ENCODE results near the gene ATP8B3.

The ATP8B3 gene

GRCh38 chr19:1858412-1859081 lies 46.5 kb upstream of the ATP8B3 start:
- peaks cover 3% of the 10 kb centered on the region for H3K36me3 ChIP-seq (replicated peaks)
- no peak overlapping the region for H3K27ac ChIP-seq
- no peak overlapping the region for H3K4me3 ChIP-seq (ENCODE audit: low read depth, low read length)
- TF ChIP-seq CTCF (IDR thresholded peaks at IDR 0.05; ENCODE audit: low read depth, low read length, missing control alignments) = no peak
- no peak for DNase-seq
- no peaks in the 10 kb centered on the region for H3K27me3 ChIP-seq (replicated peaks)
- in situ Hi-C loops (cut with HindIII; ENCODE audit: low pct_ligation_motif_present, low sequenced_read_pairs) = no loop called here

GRCh38 chr19:1857648-1858326 lies 45.7 kb upstream of the ATP8B3 start:
- TF ChIP-seq CTCF (IDR thresholded peaks at IDR 0.05; ENCODE audit: low read depth, low read length, missing control alignments) = no peak
- DNase-seq = no peak

DNA sequence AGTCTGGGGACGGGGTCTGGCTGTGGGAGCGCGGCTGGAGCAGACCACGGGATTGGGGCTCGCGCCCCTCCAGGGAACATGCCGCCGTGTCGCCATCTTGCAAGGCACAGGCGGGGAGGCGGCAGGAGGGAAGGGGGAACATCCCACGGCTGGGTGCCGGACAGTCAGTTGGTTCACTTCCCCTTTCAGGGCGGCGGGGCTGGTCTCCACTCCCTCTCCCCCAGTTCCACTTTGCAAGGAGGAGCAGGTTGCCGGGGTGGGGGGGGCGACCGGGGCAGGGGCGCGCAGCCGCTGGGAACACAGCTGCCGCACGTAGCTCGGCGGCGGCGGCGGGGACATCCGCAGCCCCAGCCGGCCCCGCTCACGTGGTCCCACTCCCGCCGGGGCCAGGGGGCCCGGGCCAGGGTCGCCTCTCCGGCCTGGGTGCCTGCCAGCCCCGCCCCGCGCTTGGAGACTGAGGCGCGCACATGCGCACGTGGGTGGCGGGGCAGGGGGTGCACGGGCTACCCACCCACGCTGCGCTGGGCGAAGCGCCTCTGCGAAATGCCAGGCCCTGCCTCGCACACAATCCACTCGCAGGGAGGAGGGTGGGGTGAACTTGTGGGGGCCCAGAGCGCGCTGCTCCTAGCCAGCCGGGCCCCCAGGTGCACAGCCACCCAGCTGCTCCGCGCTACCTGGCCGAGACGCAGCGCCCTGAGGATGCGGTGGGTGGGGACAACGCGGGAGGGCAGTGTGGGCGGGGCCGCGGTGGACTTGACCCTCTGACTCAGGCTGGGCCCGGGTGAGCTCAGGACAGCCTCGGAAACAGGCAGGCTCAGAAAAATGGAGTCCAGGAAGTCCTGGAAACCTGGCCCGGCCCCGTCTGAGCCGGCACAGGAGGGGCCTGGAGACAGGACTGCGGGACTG lies 44.9 kb upstream of the ATP8B3 start:
- H3K27me3 ChIP-seq (replicated peaks) = no peaks in the 10 kb centered on the region
- DNase-seq = peak; percentile 60
- no peak for TF ChIP-seq CTCF (IDR thresholded peaks at IDR 0.05; ENCODE audit: low read depth, low read length, missing control alignments)
- peaks cover 3% of the 10 kb centered on the region for H3K36me3 ChIP-seq (replicated peaks)
- peak overlapping the region; percentile 31 for H3K27ac ChIP-seq
- peak overlapping the region; percentile 52 for H3K4me3 ChIP-seq (ENCODE audit: low read depth, low read length)
- in situ Hi-C loops (cut with HindIII; ENCODE audit: low pct_ligation_motif_present, low sequenced_read_pairs) = no loop called here

More at GRCh38 chr19:1857648-1858326, 45.7 kb upstream of the ATP8B3 start:
- H3K27me3 ChIP-seq (replicated peaks) = no peaks in the 10 kb centered on the region
- peaks cover 3% of the 10 kb centered on the region for H3K36me3 ChIP-seq (replicated peaks)
- H3K4me3 ChIP-seq (ENCODE audit: low read depth, low read length) = peak overlapping the region; percentile 52
- H3K27ac ChIP-seq = peak overlapping the region; percentile 31
- in situ Hi-C loops (cut with HindIII; ENCODE audit: low pct_ligation_motif_present, low sequenced_read_pairs) = no loop called here

DNA sequence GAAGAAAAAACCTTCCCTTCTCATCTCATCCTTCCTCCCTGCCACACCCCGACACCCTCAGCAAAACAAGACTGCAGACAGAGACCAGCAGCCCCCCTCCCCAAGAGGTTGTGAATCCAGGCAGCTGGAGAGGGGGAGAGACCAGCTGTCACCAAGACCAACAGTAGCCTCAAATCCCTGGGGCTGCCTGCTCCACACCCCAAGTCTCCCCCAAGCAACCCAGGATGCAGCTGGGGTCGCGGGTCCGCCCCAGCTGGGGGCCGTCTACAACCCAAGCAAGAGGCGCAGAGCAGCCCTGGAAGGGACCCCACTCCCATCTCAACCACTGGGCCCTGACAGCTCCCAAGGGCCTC lies 44.2 kb upstream of the ATP8B3 start:
- no peak for DNase-seq
- H3K27me3 ChIP-seq (replicated peaks) = no peaks in the 10 kb centered on the region
- in situ Hi-C loops (cut with HindIII; ENCODE audit: low pct_ligation_motif_present, low sequenced_read_pairs) = no loop called here
- TF ChIP-seq CTCF (IDR thresholded peaks at IDR 0.05; ENCODE audit: low read depth, low read length, missing control alignments) = no peak
- peak overlapping the region; percentile 32 for H3K4me3 ChIP-seq (ENCODE audit: low read depth, low read length)
- H3K27ac ChIP-seq = peak overlapping the region; percentile 19
- peaks cover 3% of the 10 kb centered on the region for H3K36me3 ChIP-seq (replicated peaks)

- H3K27me3 ChIP-seq (replicated peaks) = no peaks in the 10 kb centered on the region
- no peak for DNase-seq
- no peak for TF ChIP-seq CTCF (IDR thresholded peaks at IDR 0.05; ENCODE audit: low read depth, low read length, missing control alignments)
- H3K27ac ChIP-seq = peak overlapping the region; percentile 52
- in situ Hi-C loops (cut with HindIII; ENCODE audit: low pct_ligation_motif_present, low sequenced_read_pairs) = no loop called here
- peak overlapping the region; percentile 39 for H3K4me3 ChIP-seq (ENCODE audit: low read depth, low read length)
- H3K36me3 ChIP-seq (replicated peaks) = peaks cover 5% of the 10 kb centered on the region
Observed at GRCh38 chr19:1855828-1856255, 43.8 kb upstream of the ATP8B3 start.

All from brain microvascular endothelial cell (primary cell).